ENCODE measurements around the gene DUOXA1.

The DUOXA1 gene

DNA sequence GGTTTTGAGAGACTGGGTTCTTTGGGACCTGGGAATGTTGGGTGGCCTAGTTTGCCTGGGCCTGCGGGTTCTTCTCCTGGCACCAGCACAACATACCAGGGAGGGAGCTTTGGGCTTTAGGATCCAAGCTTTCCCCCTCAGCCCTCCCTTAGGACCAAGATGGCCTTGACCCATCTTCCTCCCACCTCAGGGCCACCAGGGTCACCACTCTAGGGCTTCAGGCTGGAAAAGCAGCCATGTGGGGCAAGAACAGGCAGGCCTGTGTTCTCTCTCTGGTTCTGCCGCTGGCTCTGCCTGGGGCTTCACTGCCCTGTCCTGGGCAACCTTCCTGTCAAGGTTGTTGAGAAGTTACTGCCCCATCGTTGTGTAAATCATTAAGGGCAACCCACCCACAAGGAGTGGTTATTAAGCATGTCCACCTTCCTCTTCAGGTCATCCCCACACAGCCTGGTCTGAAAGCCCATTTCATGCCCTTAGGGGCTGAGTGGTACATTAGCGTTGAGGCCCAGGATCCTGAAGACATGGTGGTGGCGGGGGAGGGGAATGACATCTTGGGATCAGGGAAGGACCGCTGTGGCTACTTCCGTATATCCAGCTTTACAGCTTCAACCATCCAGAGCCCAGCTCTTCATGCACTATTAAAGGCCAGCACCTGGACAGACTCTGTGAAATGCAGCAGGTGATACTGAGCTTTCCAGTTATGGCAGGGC, 767 bp upstream of the DUOXA1 start:
- H3K27me3 Mint-ChIP-seq = peaks cover 73% of the 10 kb centered on the region
- no peaks in the 10 kb centered on the region for H3K9me3 Mint-ChIP-seq
- H3K27ac Mint-ChIP-seq = no peak overlapping the region
- no peaks in the 10 kb centered on the region for H3K36me3 Mint-ChIP-seq (ENCODE audit: low read depth)
- no peak overlapping the region for H3K4me3 Mint-ChIP-seq
- peaks cover 6% of the 10 kb centered on the region for H3K4me1 Mint-ChIP-seq (ENCODE audit: low read depth)

DNA sequence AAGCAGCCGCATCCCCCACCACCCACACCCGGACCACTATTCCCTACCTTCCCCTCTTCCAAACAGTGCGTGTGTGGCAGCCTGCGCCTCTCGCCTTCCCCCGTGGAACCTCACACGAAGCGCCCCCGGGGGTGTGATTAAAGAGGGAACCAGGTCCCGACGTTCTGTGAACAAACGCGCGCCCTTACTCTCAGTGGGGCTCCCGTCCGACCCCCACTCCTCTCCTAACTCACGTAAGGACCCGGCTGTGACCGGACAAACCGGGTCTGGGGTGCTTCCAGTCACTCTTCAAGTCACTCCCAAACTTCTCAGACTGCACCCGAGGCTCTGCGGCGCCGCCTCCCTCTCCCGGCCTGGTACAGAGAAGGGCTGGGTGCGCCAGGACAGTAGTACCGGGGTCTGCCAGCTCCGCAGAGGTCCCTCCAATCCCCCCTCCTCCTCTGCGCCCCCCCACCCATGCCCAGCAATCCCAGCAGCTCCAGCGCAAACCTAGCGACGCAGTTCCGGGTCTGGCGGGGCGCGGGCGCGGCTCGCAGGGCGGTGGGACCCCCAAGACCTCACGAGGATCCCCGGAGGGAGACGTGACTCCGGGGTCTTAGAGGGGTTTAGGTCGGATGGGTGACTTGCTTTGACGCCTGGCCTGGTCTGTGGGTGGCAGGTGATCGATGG, 574 bp downstream of the DUOXA1 start:
- Mint-ChIP-seq H3K27me3 (peaks cover 72% of the 10 kb centered on the region), H3K9me3 (no peaks in the 10 kb centered on the region), H3K27ac (no peak overlapping the region), H3K36me3 (ENCODE audit: low read depth) (no peaks in the 10 kb centered on the region), H3K4me1 (ENCODE audit: low read depth) (no peaks in the 10 kb centered on the region), H3K4me3 (no peak overlapping the region)

DNA sequence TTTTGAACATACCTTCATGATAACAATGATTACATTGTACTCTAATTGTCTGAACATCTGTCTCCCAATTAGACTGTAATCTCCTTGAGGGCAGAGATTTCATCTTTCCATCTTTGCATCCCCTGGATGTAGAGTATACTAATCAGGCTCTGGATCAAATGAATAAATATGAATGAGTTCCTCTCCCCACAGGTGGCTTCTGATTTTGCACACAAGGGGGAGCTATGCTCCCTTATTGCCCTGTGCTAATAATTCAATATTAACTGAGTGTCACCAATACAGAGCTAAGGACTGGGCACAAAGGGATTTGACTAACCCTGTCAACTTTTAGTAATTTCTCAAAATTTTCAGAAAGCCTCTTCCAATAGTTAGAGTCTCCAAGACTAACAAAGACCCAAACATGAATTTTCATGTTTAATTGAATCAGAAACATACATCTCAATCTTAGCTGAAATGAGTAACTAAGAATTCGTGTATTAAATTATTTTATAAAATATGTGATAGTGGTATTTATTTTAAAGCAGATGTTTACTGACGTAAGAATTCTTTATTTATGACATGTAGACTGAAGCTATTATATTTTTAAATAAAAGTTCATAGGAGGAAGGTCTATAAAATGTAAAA, 3.0 kb downstream of the DUOXA1 start:
- no peaks in the 10 kb centered on the region for H3K9me3 Mint-ChIP-seq
- peaks cover 66% of the 10 kb centered on the region for H3K27me3 Mint-ChIP-seq
- H3K27ac Mint-ChIP-seq = no peak overlapping the region

DNA sequence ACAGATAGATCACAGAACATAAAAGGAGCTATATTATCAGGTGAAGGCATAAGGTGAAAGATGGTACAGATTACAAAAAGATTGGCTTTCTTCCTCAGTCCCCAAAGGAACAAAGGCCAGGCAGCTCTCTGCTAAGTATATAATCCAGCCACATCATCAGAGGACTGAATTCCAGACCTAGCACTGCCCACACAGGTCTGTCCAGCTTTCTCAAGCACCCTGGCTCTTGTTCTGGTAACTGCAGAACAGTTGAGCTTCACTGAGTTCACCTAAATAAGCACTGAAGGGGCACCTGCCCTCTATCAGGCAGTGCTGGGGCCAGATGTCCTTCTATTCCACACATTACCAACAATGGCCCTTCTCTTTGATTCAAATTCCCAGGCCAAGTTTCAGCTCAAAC, 6.3 kb downstream of the DUOXA1 start:
- no peak overlapping the region for H3K4me3 Mint-ChIP-seq
- H3K4me1 Mint-ChIP-seq (ENCODE audit: low read depth) = no peaks in the 10 kb centered on the region
- H3K36me3 Mint-ChIP-seq (ENCODE audit: low read depth) = no peaks in the 10 kb centered on the region
- H3K9me3 Mint-ChIP-seq = no peaks in the 10 kb centered on the region
- H3K27ac Mint-ChIP-seq = no peak overlapping the region
- peaks cover 43% of the 10 kb centered on the region for H3K27me3 Mint-ChIP-seq

More for the DNA sequence above, 3.0 kb downstream of the DUOXA1 start:
- no peak overlapping the region for H3K4me3 Mint-ChIP-seq
- H3K36me3 Mint-ChIP-seq (ENCODE audit: low read depth) = no peaks in the 10 kb centered on the region
- no peaks in the 10 kb centered on the region for H3K4me1 Mint-ChIP-seq (ENCODE audit: low read depth)

DNA sequence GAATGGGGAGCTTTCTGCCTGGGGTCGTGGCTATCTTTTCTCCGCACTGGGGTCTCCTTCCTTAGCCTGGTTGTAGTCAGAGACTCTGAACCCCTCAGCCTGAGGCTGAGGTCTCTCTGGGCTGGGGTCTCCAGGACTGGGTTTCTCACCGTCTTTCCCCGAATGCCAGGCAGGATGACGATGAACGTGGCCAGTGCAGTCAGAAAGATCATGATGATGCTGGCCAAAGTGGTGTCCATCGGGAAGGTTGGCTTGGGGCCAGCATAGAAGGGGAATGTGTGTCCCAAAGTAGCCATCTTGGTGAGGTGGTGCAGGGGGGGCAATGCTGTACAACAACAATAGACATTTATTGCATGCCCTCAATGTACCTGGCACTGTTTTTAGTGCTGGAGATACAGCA, 7.0 kb downstream of the DUOXA1 start:
- H3K27ac Mint-ChIP-seq = no peak overlapping the region
- peaks cover 6% of the 10 kb centered on the region for H3K4me1 Mint-ChIP-seq (ENCODE audit: low read depth)
- peaks cover 44% of the 10 kb centered on the region for H3K27me3 Mint-ChIP-seq
- no peak overlapping the region for H3K4me3 Mint-ChIP-seq
- H3K36me3 Mint-ChIP-seq (ENCODE audit: low read depth) = no peaks in the 10 kb centered on the region
- H3K9me3 Mint-ChIP-seq = no peaks in the 10 kb centered on the region

DNA sequence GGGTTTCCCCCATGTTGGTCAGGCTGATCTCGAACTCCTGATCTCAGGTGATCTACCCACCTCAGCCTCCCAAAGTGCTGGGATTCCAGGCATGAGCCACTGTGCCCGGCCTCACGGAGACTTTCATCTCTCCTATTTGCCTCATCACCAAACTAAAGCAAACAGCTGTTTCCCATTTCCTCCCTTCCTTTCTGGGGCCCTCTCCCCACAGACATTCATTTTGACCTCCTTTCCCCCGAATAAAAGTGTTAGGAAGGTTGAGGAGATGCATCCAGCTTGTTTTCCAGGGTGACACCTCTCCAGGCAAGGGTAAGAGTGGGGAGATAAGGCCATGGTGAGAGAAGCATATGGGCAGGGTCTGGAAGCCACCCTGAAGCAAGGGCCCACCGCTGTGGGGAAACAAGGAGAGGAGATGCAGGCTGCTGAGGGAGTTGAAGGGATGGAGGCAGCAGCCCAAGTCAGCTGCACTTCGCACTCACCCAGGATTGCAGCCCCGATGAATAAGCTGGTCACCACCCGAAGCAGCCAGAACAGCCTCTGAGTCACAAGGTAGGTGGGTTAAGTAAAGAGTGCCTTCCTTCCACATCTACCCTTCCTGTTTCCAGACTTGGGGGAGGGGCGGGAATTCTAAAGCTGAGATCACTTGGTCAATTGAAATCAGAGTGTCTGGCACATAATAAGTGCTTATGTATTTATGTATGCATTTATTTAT, 7.8 kb downstream of the DUOXA1 start:
- peaks cover 47% of the 10 kb centered on the region for H3K27me3 Mint-ChIP-seq
- peaks cover 14% of the 10 kb centered on the region for H3K4me1 Mint-ChIP-seq (ENCODE audit: low read depth)
- H3K36me3 Mint-ChIP-seq (ENCODE audit: low read depth) = no peaks in the 10 kb centered on the region
- no peak overlapping the region for H3K4me3 Mint-ChIP-seq
- no peaks in the 10 kb centered on the region for H3K9me3 Mint-ChIP-seq
- no peak overlapping the region for H3K27ac Mint-ChIP-seq

DNA sequence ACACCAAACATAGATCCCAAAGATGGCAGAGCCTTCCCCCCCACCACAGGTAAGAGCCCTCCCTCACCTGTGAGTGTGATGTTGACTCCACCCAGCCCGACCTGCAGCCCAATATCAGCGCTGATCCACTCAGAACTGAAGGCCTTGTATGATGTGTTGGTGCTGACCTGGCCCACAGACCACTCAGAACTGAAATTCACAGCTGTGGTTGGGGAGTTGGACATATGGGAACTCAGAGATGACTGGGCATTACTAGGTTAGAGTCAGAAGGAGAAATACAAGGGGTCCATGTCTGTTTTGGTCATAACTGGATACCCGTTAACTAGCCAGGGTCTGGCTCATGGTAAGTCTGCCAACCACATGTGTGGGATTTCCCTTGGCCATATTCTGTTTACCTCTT, 8.7 kb downstream of the DUOXA1 start:
- H3K27me3 Mint-ChIP-seq = peaks cover 49% of the 10 kb centered on the region

DNA sequence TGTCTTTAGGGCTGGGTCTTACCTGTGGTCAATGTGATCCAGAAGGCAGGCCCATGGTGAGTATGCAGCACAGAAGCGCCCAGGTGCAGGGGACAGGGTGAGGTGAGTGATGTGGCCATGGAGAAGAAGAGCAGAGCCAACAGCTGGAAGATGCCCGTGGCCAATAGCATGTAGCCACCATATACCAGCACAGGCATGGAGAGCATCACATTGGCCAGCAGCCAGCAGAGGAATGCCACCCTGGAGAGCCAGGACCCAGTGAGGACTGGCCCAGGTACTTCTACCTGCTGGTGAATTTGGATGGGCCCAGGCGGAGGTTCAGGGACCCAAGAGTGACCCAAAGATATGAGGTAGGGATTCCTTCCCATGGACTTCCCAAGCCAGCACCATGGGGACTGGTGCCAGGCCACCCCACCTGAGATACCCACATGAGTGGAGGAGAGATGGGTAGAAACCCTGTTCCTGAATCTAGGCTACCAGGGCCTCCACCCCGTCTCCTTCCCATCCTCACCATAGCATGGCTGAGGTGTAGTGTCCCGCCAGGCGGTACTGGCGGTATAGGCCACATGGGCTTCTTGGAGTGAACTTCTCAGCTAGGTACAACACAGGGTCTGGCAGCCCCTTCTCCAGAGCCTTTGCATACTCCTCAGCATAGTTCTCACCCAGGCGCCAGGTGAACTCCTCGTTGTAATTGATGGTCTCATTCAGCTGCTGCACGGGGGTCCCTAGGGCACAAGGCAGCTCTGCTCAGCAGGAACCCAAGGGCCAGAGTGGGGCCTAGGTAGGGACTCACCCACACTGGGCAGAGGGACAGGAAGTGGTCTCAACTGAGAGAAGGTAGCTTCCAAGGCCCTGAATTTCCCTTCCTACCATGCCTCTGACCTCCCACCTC, 9.4 kb downstream of the DUOXA1 start:
- H3K27ac Mint-ChIP-seq = no peak overlapping the region
- H3K9me3 Mint-ChIP-seq = no peaks in the 10 kb centered on the region
- no peak overlapping the region for H3K4me3 Mint-ChIP-seq
- peaks cover 49% of the 10 kb centered on the region for H3K27me3 Mint-ChIP-seq
- no peaks in the 10 kb centered on the region for H3K36me3 Mint-ChIP-seq (ENCODE audit: low read depth)
- H3K4me1 Mint-ChIP-seq (ENCODE audit: low read depth) = peaks cover 21% of the 10 kb centered on the region

More for the DNA sequence above, 8.7 kb downstream of the DUOXA1 start:
- peaks cover 21% of the 10 kb centered on the region for H3K4me1 Mint-ChIP-seq (ENCODE audit: low read depth)
- H3K4me3 Mint-ChIP-seq = no peak overlapping the region
- H3K9me3 Mint-ChIP-seq = no peaks in the 10 kb centered on the region
- no peak overlapping the region for H3K27ac Mint-ChIP-seq
- H3K36me3 Mint-ChIP-seq (ENCODE audit: low read depth) = no peaks in the 10 kb centered on the region

DNA sequence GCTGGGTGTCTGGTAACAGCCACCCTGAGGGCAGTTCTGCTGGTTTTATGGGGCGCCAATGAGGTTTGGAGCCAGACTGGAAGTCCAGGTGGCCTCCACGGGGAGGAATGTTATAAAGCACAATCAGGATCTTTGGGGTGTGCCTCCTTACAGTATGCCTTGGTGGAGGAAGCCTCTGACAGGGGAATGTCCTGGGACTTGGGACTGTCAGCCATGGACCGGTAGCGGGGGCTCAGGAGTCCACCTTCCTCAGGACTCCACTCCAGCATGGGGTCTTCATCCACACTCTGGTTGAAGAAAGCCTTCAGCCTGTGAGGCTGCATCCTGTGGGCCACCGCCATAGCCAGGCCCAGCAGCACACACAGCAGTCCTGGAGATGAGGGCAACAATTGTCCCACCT, 10.7 kb downstream of the DUOXA1 start:
- peaks cover 24% of the 10 kb centered on the region for H3K4me1 Mint-ChIP-seq (ENCODE audit: low read depth)

DNA sequence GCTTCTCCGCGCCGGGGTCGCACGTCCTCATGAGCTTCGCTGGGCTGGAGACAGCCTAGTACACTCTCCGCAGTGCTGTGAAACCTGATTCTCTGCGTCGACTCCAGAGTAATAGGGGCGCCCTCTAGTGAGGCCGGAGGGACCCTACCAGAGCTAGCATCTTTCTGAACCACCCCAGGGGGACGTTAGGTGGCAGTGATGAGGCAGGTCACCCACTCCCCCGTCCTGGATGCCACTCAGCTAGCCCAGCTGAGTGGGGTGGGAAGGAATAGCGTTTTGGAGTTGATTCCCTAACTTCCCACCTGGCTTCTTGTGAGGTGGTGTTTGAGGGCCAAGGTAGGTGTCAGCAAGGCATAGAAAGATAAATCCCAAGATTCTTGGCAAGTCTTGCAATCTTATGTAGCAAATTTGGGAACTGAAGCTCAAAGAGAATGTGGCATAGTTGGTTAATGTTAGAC, 11.5 kb downstream of the DUOXA1 start:
- Mint-ChIP-seq H3K36me3 (ENCODE audit: low read depth) (no peaks in the 10 kb centered on the region), H3K27me3 (peaks cover 59% of the 10 kb centered on the region), H3K4me3 (peak overlapping the region; percentile 68), H3K4me1 (ENCODE audit: low read depth) (peaks cover 28% of the 10 kb centered on the region), H3K27ac (no peak overlapping the region), H3K9me3 (no peaks in the 10 kb centered on the region)

More for the DNA sequence above, 10.7 kb downstream of the DUOXA1 start:
- H3K27ac Mint-ChIP-seq = no peak overlapping the region
- H3K4me3 Mint-ChIP-seq = no peak overlapping the region
- H3K27me3 Mint-ChIP-seq = peaks cover 55% of the 10 kb centered on the region
- H3K9me3 Mint-ChIP-seq = no peaks in the 10 kb centered on the region
- no peaks in the 10 kb centered on the region for H3K36me3 Mint-ChIP-seq (ENCODE audit: low read depth)

DNA sequence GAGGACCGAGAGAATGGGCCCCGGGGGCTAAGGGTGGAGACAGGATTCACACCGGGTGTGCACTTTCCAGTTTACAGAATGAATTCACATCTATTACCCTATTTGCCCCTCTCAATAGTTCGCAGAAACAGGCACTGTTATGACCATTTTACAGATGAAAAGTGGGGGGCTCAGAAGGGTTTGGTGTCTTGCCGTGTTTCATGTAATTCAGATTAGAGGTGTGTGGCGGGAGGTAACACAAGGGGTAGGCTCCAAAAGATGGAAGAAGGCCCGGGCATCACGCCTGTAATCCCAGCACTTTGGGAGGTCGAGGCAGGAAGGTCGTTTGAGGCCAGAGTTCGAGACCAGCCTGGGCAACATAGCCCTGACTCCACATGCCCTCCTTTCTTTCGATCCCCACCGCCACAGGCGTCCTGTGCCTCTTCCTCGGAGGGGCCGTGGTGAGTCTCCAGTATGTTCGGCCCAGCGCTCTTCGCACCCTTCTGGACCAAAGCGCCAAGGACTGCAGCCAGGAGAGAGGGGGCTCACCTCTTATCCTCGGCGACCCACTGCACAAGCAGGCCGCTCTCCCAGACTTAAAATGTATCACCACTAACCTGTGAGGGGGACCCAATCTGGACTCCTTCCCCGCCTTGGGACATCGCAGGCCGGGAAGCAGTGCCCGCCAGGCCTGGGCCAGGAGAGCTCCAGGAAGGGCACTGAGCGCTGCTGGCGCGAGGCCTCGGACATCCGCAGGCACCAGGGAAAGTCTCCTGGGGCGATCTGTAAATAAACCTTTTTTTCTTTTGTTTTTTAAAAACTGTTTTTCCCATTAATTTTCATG, 12.2 kb downstream of the DUOXA1 start:
- H3K36me3 Mint-ChIP-seq (ENCODE audit: low read depth) = no peaks in the 10 kb centered on the region
- H3K27me3 Mint-ChIP-seq = peaks cover 59% of the 10 kb centered on the region
- H3K4me1 Mint-ChIP-seq (ENCODE audit: low read depth) = peaks cover 29% of the 10 kb centered on the region
- peak overlapping the region; percentile 68 for H3K4me3 Mint-ChIP-seq
- no peaks in the 10 kb centered on the region for H3K9me3 Mint-ChIP-seq
- no peak overlapping the region for H3K27ac Mint-ChIP-seq

DNA sequence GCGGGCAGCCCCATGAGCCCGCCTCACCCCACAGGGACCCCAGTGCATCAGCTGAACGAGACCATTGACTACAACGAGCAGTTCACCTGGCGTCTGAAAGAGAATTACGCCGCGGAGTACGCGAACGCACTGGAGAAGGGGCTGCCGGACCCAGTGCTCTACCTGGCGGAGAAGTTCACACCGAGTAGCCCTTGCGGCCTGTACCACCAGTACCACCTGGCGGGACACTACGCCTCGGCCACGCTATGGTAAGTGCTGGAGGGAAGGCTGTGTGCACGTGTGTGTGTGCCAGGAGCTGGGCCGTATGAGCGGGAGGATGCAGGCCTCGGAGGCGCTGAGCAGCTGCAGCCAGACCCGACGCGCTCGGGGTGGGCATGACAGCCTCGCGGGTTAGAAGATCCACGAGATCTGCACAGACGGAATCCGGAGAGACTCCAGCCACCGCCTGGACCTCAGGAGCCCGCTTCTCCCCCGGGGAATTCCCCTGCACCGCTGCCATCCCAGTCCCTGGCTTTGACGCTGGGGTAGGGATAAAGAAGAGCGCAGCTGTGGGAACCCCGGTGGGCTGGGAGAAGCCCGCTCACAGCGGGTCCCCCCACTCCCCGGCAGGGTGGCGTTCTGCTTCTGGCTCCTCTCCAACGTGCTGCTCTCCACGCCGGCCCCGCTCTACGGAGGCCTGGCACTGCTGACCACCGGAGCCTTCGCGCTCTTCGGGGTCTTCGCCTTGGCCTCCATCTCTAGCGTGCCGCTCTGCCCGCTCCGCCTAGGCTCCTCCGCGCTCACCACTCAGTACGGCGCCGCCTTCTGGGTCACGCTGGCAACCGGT, 13.0 kb downstream of the DUOXA1 start:
- no peaks in the 10 kb centered on the region for H3K9me3 Mint-ChIP-seq
- H3K36me3 Mint-ChIP-seq (ENCODE audit: low read depth) = no peaks in the 10 kb centered on the region
- H3K4me1 Mint-ChIP-seq (ENCODE audit: low read depth) = peaks cover 37% of the 10 kb centered on the region
- H3K27ac Mint-ChIP-seq = no peak overlapping the region
- peaks cover 65% of the 10 kb centered on the region for H3K27me3 Mint-ChIP-seq
- H3K4me3 Mint-ChIP-seq = peak overlapping the region; percentile 0

DNA sequence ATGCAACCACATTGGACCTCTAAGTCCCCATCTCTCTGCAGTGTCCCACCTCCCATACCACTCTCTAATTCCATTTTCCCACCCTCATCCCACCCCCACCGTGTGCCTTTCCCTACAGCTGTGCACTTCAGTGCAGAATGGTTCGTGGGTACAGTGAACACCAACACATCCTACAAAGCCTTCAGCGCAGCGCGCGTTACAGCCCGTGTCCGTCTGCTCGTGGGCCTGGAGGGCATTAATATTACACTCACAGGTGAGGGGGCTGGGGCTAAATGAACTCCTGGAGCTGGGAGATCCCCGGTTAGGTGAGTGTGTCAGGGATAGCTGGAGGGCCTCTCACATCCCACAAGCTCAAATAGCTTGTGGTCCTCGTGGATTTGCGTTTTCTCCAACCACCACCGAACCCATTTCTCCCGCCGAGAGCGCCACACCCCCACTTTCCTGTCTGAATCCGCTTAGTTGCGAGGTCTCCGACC, 13.6 kb downstream of the DUOXA1 start:
- Mint-ChIP-seq H3K4me1 (ENCODE audit: low read depth) (peaks cover 38% of the 10 kb centered on the region), H3K4me3 (peak overlapping the region; percentile 0), H3K36me3 (ENCODE audit: low read depth) (no peaks in the 10 kb centered on the region), H3K9me3 (no peaks in the 10 kb centered on the region), H3K27me3 (peaks cover 65% of the 10 kb centered on the region), H3K27ac (no peak overlapping the region)

Data from stimulated activated naive CD8-positive, alpha-beta T cell treated with anti-CD3 and anti-CD28 coated beads, Interleukin-15, Interleukin-2, amounts not matched to agents 100 ng/mL and 50 ng/mL, for 24 hours (primary cell).